ENCODE data around the gene ASPSCR1.

GRCh38 chr17:81986606-81987005 is 9.2 kb downstream of the ASPSCR1 start:
- TF ChIP-seq CTCF (IDR thresholded peaks at IDR 0.05): no peak
- TF ChIP-seq ZNF121 (CRISPR knock-in tag; IDR thresholded peaks at IDR 0.05): no peak
- no peak for TF ChIP-seq ETV6 (CRISPR knock-in tag; IDR thresholded peaks at IDR 0.05)
- no peak for TF ChIP-seq MYBL2 (CRISPR knock-in tag; IDR thresholded peaks at IDR 0.05)
- TF ChIP-seq E2F4 (CRISPR knock-in tag; IDR thresholded peaks at IDR 0.05; ENCODE audit: borderline replicate concordance, low read depth): no peak
- TF ChIP-seq CREM (CRISPR knock-in tag; IDR thresholded peaks at IDR 0.05): no peak
- TF ChIP-seq JAZF1 (CRISPR knock-in tag; IDR thresholded peaks at IDR 0.05): no peak
- TF ChIP-seq FOXP1 (CRISPR knock-in tag; IDR thresholded peaks at IDR 0.05; ENCODE audit: borderline replicate concordance): no peak
